Stomach (tissue), 4 donors: ENCODE measurements around the gene UBE2R2.
"Not testable (repeated sequence)": the region's sequence is repeated elsewhere in the genome, so short reads cannot be mapped to it uniquely, and the experiment has no call there.

Source experiments
- CTCF ChIP-seq, 7 experiments: fragments of 450-650 bp in 4 of 7; fragments of 200-600 bp in 3 of 7; sonication (generic) in 3 of 7; IDR thresholded peaks; one replicate each; pipeline ENCODE4 v1.5.1; 2016 to 2019; ENCODE audit warnings: antibody characterized with exemption in 7 of 7, control low read depth in 2 of 7, mild to moderate bottlenecking in 1 of 7
- POLR2AphosphoS5 ChIP-seq, 3 donors: sonication (generic); formaldehyde crosslinking; IDR thresholded peaks; one replicate each; pipeline ENCODE4 v1.6.1; 2016; ENCODE audit warnings: antibody characterized with exemption in 3 of 3

- TF ChIP-seq CTCF, POLR2AphosphoS5 (IDR thresholded peaks at IDR 0.05): not testable (repeated sequence)
Measured at GRCh38 chr9:33773135-33773534, 43.8 kb upstream of the UBE2R2 start.
